HG02981 (cell line): ENCODE results near the gene MEPCE.
"Not testable (repeated sequence)": the region's sequence is repeated elsewhere in the genome, so short reads cannot be mapped to it uniquely, and the experiment has no call there.

Experiments used
- ATAC-seq: cut with Tn5 transposase; IDR thresholded peaks from one replicate; pipeline ENCODE4 v1.9.1; 2021; ENCODE audit warnings: mild to moderate bottlenecking, moderate library complexity; ENCODE audit not compliant: unreplicated experiment

MEPCE gene

GRCh38 chr7:100429637-100430492 is at the start of gene MEPCE:
Gene MEPCE (plus strand): TSS chr7:100429831. CDS start chr7:100430019, 188 bp downstream.
- ATAC-seq, result peak; percentile 28

GRCh38 chr7:100380196-100380595 is 49.4 kb upstream of the MEPCE start:
- ATAC-seq, result no peak

DNA sequence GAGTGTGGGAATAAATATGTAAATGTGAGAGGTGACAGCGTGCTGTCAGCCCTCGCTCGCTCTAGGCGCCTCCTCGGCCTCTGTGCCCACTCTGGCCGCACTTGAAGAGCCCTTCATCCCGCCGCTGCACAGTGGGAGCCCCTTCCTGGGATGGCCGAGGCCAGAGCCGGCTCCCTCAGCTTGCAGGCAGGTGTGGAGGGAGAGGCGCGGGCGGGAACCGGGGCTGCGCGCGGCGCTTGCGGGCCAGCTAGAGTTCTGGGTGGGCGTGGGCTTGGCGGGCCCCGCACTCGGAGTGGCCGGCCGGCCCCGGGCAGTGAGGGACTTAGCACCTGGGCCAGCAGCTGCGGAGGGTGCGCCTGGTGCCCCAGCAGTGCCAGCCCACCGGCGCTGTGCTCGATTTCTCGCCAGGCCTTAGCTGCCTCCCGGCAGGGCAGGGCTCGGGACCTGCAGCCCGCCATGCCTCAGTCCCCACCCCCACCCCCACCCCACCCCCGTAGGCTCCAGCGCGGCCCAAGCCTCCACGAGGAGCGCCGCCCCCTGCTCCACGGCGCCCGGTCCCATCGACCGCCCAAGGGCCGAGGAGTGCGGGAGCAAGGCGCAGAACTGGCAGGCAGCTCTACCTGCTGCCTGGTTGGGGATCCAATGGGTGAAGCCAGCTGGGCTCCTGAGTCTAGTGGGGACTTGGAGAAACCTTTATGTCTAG is 47.9 kb upstream of the MEPCE start:
- not testable (repeated sequence) for ATAC-seq

DNA sequence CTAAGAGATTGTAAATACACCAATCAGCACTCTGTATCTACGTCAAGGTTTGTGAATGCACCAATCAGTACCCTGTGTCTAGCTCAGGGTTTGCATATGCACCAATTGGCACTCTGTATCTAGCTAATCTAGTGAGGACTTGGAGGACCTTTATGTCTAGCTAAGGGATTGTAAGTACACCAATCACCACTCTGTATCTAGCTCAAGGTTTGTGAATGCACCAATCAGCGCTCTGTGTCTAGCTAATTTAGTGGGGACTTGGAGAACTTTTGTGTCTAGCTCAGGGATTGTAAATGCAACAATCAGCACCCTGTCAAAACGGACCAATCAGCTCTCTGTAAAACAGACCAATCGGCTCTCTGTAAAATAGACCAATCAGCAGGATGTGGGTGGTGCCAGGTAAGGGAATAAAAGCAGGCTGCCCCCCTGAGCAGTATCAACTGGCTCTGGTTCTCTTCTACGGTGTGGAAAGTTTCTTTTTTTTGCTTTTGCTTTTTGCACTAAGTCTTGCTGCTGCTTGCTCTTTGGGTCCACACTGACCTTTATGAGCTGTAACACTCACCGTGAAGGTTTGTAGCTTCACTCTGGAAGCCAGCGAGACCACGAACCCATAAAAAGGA is 47.3 kb upstream of the MEPCE start:
- not testable (repeated sequence) for ATAC-seq

- ATAC-seq, result no peak
Observed at GRCh38 chr7:100384628-100385294, 44.9 kb upstream of the MEPCE start.

DNA sequence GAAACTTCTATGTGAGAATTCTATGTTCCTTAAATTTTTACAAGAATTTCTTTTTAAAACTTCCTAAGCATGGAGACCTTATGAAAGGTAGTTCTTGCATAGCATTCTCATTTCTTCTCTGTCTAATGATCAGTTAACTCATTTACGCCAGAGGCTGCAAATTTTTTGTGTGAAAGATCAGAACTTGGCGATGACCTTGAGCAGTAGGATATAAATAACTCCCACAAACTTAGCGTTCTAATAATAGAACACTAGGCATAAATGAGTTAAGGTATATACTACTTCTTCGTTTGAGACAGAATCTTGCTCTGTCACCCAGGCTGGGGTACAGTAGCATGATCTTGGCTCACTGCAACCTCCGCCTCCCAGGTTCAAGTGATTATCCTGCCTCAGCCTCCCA is 42.7 kb upstream of the MEPCE start:
- no peak for ATAC-seq

GRCh38 chr7:100387695-100388094 is 41.9 kb upstream of the MEPCE start:
- ATAC-seq, result no peak

DNA sequence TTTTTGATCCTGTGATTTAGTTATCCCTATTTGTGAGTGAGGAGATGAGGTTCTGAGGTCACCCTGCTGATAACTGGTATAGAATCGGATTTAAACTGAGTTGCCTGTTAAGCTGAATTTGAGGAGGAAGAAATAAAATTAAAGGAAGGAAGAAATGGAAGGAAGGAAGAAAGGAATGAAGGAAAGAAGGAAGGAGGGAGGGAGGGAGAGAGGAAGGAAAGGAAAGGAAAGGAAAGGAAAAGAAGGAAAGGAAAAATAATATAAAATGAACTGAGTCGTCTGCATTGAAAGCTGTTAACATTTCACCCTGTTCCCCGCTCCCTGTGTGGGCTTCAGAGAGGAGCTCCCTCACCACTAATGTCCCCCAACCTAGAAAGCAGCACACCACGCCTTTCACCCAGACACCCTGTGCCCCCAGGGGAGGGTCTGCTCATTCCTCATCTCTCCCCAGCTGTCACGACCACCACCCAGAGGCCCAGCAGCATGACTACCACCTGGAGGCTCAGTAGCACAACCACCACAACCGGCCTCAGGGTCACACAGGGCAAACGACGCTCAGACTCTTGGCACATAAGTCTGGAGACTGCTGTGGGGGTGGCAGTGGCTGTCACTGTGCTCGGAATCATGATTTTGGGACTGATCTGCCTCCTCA is 40.1 kb upstream of the MEPCE start:
- no peak for ATAC-seq

- ATAC-seq, result no peak
Observed at GRCh38 chr7:100390286-100391009, 39.2 kb upstream of the MEPCE start.

GRCh38 chr7:100393233-100393905 is 36.3 kb upstream of the MEPCE start:
- ATAC-seq, result no peak

- ATAC-seq, result no peak
Observed at GRCh38 chr7:100394077-100394476, 35.6 kb upstream of the MEPCE start.

DNA sequence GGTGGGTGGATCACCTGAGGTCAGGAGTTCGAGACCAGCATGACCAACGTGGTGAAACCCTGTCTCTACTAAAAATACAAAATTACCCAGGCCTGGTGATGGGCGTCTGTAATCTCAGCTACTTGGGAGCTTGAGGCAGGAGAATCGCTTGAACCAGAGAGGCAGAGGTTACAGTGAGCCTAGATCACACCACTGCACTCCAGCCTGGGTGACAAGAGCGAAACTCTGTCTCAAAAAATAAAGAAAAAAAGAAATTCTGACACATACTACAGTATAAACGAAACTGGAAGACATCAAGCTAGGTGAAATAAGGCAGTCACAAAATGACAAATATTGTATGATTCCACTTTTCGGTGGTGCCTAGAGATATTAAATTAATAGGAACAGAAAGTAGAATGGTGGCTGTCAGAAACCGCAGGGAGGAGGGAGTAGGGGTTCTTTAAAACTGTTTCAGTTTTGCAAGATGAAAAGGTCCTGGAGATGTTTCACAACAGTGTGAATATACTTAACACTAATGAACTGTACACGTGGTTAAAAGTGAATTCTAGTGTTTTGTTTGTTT is 33.1 kb upstream of the MEPCE start:
- ATAC-seq, result peak; percentile 83

GRCh38 chr7:100397315-100398081 is 32.1 kb upstream of the MEPCE start:
- no peak for ATAC-seq

DNA sequence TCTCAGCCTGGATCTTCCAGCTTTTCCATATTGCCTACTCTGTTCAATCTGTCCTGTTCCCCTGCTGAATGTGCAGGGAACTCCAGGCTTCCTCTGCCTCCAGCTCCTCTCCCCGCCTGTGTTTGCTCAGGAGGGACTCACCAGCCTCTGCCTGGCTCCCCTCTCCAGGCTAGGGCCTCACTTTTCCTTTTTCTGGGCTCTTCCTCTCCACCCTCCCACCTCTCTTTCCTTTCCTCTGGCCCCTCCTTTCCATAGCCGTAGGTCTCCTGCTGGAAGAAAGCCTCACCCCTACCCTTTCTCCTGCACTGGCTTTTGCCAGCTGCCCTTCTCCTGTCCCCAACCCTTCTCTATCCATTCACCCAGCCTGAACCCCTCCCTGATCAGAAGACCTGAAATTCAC is 31.4 kb upstream of the MEPCE start:
- ATAC-seq, result no peak

DNA sequence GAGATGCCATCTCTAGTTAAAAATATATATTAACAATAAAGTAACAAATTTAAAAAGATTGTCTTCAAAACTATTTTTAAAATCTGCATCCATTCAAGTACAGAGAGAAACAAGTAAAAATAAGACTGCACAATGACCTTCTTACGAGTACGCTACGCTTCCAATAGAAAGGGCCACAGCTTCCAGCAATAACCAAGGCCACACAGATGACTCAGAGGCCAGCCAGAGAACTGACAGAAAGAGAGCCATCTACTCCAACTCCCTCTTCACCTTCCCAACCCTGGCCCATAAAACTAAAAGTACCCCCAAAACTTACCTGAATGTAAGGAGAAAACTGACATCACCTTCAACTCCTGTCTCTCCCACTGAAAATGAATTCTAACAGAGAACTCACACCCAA is 29.6 kb upstream of the MEPCE start:
- no peak for ATAC-seq

DNA sequence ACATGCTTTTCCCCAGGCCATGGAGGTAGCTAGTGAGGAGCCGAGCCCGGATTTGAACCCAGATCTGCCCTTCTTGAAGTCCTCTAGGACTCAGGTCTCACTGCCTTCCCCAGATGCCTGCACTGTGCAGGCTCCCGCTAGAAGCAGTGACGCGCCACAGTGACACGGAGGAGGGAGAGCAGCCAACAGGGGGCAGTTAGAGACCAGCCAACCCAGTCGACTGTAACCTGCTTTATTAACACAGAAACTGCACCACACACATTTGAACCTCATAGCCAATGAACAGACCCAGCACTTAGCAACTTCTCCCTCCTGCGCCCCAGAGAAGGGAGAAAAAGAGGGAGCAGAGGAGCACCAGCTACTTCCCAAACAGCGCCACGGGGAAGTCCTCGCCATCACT is 29.0 kb upstream of the MEPCE start:
- no peak for ATAC-seq

DNA sequence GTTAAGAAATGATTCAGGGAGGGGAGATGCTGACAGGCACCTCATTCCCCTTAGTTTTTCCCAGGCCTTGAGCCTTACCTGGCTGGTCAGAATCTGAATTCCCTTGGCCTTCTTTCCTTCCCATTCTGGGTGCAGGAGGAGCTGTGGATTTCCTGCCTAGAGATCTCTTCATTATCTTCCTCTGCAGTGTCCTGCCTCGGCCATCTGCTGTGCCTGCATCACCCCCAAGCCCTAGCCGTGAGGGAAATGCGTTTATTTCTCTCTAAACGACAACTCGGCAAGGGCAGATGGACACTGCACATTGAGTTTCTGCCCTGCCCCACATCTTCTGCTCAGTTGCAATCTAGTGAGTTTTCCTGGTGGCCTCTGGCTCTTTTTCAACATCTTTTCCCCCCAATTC is 27.8 kb upstream of the MEPCE start:
- no peak for ATAC-seq

DNA sequence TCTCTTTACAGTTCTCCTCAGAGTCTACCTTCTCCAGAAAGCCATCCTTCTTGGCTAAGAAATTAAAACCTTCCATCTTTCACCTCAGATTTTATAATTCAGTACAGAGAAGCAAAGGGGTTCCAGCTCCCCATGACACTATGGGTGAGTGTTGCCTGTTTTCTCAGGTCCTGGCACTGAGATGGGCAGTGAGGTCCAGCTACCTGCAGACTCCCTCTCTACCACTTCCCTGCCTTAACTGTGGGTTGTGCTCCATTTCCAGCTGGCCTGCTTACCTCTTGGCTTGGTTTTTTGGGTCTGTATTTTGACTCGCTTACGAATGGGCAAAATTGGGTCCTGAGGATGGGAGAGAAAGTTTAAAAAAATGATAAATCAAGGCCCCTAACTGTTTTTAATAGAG is 27.4 kb upstream of the MEPCE start:
- no peak for ATAC-seq
